Measurements from ENCODE around the gene RARB.
A peak's percentile ranks its signal among the peaks of the same experiment; 100 is the strongest.

RARB gene

GRCh38 chr3:25427942-25428788 lies at the start of gene RARB:
Gene RARB (plus strand): TSS chr3:25428263. CDS start chr3:25428732, 469 bp downstream.
- peak; percentile 90 for DNase-seq (ENCODE audit: low spot score)

- no peak for DNase-seq (ENCODE audit: low spot score)
These were observed 49.2 kb upstream of the RARB start for GRCh38 chr3:25378786-25379311.

- no peak for DNase-seq (ENCODE audit: low spot score)
These were observed 47.8 kb upstream of the RARB start for GRCh38 chr3:25380222-25380739.

DNA sequence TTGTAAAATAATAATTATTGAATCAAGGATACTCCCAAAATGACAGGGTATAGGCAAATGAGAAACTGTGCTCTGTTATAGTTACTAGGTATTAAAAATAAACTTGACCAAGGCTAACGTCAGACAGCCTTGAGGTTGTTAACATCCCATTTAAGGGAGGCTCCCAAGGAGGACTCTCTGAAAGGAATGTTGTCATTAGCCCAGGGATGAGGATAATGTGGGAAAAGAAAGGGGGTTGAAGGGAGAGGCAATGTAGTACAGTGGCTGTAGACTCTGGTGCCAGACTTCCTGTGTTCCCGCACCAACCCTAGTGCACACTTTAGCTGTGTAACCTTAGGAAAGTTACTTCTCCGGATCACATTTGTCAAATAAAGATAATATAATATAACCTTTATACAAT lies 47.0 kb upstream of the RARB start:
- no peak for DNase-seq (ENCODE audit: low spot score)

GRCh38 chr3:25384471-25384870 lies 43.6 kb upstream of the RARB start:
- no peak for DNase-seq (ENCODE audit: low spot score)

DNA sequence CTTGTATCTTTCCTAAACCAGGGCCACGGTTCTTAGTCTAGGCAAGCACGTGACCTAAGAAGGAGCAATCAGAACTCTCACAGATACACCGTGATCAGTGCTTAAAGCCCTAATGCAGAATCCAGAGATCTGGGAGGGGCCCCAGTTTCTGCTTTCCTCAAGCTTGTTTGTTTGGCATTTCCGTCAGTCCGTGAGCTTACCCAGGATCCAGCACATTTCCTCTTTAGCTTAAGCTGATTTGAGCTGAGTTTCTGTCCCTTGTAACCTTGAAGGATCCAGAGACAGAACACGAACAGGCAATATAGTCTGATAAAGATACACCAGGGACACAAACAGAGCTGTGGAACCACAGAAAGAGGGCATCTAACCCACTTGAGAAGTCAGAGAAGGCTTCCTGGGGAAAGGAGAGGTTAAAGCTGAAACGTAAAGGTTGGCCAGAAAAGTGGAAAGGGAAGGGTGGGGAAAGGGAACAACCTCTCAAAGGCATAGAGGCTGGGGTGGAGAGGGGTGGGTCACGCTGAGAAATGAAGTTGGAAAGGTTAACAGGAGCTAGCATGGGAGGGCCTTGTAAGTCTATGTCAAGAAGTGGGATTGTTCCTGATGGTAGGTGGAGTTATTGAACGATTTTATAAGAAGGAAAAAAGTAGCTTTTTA lies 42.1 kb upstream of the RARB start:
- DNase-seq (ENCODE audit: low spot score): no peak

DNA sequence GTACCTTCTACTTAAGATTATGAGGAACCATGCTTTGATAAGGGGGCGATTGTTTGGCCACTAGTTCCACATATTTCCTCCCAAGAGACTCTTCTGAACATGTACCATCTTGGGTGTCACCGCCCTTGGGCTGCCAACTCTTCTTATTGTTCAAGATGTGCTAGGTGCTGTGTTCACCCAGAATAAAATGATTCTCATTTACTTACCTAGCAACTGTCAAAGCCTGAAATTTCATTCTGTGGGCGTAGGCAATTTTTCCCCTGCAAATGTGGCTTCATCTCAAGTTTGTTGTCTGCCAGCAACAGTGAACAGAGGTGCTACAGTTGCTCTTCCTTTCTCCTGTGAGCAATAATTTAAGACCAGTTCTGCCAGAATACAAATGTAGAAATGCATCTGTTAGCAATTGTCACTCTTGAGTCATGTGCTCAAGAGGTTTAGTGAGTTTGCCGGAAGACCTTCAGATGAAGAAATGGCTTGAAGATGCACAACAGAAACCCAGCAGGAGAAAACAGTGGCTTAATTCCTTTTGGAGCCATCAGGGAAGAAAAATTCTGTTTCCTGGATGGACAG lies 41.3 kb upstream of the RARB start:
- DNase-seq (ENCODE audit: low spot score): no peak

- DNase-seq (ENCODE audit: low spot score): no peak
These were observed 37.5 kb upstream of the RARB start for GRCh38 chr3:25390605-25391004.

GRCh38 chr3:25396251-25396650 lies 31.8 kb upstream of the RARB start:
- DNase-seq (ENCODE audit: low spot score): no peak

GRCh38 chr3:25396686-25397085 lies 31.4 kb upstream of the RARB start:
- no peak for DNase-seq (ENCODE audit: low spot score)

GRCh38 chr3:25397150-25397549 lies 30.9 kb upstream of the RARB start:
- no peak for DNase-seq (ENCODE audit: low spot score)

GRCh38 chr3:25400587-25400986 lies 27.5 kb upstream of the RARB start:
- DNase-seq (ENCODE audit: low spot score): no peak

- DNase-seq (ENCODE audit: low spot score): no peak
These were observed 24.1 kb upstream of the RARB start for GRCh38 chr3:25403968-25404367.

DNA sequence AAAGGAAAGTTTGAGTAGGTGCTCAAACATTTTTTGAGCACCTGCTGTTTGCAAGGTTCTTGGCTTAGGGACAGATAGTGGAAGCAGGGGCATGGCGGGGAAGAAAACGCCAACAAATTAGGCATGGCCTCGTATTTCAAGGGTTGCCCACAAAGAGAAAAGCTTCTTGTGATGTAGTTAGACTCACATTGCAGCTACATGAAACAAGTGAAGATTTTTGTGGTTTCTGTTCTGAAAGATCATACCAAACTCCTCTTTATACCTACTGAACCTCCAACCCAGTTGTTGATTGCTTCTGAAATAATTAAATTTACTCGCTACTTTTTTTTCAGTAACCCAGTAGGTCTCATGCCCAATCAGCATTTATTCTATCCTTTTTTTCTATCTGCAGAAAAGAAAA lies 23.5 kb upstream of the RARB start:
- no peak for DNase-seq (ENCODE audit: low spot score)

DNA sequence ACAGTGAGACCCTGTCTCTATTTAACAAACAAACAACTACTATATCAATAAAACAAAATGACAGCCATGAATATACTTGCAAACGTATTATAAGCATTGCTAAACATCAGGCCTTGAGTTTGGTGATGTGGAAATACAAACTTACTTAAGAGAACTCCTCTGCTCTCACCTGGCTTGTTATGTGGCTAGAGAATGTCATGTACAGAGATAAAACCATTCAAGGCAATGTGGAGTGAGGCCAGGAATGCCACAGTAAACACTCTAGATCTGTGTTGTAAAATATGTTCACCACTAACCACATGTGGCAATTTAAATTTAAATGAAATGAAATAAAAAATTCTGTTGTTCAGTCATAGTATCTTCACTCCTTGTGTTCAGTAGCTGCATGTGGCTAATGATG lies 22.7 kb upstream of the RARB start:
- no peak for DNase-seq (ENCODE audit: low spot score)

DNA sequence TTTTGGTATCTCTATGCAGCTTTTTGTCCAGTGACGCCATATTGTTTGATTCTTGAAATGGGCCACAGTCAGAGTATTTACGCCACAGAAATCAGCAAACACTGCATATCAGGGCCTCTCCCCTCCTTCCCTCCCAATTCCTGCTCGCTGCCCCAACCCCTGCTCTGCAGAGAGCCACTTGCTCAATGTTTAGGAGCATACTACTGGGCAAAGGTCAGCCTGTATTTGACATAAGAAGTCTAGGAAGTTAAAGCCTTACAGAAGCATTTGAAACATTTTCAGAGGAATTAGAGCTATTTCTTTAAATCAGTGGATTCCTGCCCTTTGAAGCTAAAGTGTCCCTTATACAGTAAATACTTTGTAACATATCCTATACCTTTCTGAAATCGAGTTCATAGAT lies 17.4 kb upstream of the RARB start:
- DNase-seq (ENCODE audit: low spot score): no peak

- DNase-seq (ENCODE audit: low spot score): no peak
These were observed 15.8 kb upstream of the RARB start for GRCh38 chr3:25412269-25412668.

- DNase-seq (ENCODE audit: low spot score): no peak
These were observed 11.9 kb upstream of the RARB start for GRCh38 chr3:25416176-25416575.

- no peak for DNase-seq (ENCODE audit: low spot score)
These were observed 9.5 kb upstream of the RARB start for GRCh38 chr3:25418596-25418995.

DNA sequence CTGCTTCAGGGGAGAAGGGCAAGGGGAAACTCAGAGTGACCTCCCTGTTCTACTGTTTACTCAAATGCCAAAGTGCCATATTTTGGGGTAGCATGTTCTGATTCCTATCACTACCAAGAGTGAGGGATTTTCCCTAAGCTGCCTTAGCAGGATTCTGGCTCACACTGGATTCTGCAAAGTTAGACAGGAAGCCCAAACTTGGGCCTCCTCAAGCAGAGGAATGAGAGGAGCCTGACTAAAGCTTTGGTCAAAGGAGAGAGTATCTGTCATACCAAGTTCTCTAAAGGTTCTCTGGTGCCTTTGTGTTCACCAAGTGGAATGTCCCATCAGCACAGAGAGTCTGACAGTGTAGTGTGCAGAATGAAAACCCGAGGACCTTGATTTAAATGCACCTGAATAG lies 8.8 kb upstream of the RARB start:
- DNase-seq (ENCODE audit: low spot score): no peak

- DNase-seq (ENCODE audit: low spot score): no peak
These were observed 7.9 kb upstream of the RARB start for GRCh38 chr3:25420147-25420546.

GRCh38 chr3:25420885-25421284 lies 7.2 kb upstream of the RARB start:
- no peak for DNase-seq (ENCODE audit: low spot score)

DNA sequence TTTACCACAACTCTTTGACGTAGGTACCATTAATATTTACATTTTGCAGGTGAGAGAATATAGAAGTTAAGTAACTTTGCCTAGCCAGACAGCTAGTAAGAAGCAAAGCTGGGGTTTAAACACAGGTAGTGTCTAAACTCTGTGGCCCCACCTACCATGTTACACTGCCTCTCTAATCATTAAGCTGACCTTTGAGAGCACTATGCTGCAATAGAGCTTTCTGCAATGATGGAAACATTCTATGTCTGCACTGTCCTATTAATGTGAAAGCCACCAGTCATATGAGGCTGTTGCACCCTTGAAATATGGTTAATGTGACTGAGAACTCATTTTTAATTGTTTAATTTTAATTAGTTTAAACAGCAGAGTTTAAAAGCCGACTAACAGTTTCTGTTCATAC lies 6.3 kb upstream of the RARB start:
- no peak for DNase-seq (ENCODE audit: low spot score)
